ENCODE results near the gene ZNF335. TPM values are rescaled to one million over a fixed set of nuclear protein-coding genes. Genes with fewer than 3 reads are reported as not detected.
A peak's percentile ranks its signal among the peaks of the same experiment; 100 is the strongest.

The ZNF335 gene
- total RNA-seq, 1 donor from 2014 or later = 13.7 TPM

- DNase-seq (ENCODE audit: low spot score) = no peak
These were observed 19.8 kb downstream of the ZNF335 start for GRCh38 chr20:45951925-45952834.

DNA sequence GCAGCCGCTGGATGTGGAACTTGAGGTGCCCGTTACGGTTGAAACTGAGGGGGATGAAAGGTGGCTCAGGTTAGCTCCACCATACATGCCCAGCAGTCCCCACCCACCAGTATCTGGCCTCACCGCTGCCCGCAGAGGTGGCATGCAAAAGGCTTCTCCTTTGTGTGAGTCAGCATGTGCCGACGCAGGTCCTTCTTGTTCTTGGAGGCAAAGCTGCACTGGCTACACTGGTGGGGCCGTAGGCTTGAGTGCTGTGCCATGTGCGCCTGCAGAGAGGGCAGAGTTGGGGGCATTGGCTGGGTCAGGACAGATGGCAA, 21.7 kb downstream of the ZNF335 start:
- DNase-seq (ENCODE audit: low spot score) = no peak

DNA sequence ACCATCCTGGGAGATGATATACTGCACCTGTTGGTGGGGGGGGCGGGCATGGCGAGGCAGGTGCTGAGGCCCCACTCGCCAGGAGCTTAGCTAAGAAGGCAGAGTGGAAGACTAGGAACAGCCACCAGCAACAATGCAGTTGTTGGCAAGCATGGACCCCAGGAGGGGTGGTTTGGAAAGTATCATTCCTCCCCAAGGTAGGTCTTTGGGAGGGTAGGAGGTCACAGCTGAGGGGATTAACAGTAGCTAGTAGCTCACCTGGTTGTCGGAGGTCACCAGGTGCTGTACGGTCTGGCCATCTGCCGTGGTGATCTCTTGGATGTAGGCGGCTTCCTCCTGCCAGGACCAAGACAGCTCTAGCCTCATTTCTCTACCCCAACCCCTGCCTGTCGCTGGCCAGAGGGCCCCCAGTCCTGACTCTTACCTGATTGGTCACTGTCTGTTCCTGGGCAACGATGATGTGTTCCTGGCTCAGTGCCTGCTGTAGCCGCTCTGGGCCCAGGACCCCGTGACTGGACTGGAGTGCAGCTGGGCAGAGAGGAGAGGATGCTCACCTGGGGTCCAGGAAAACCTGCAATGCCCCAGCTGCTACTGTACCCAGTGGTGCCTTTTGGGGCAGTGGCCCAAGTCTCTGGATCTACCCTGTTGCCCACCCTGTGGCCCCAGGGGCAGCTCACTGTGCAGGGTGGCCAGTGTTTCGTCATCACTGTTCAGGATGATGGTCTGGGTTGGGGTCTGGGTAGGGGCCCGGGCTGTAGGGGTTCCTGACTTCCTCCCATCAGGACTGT, 22.3 kb downstream of the ZNF335 start:
- DNase-seq (ENCODE audit: low spot score) = no peak

DNA sequence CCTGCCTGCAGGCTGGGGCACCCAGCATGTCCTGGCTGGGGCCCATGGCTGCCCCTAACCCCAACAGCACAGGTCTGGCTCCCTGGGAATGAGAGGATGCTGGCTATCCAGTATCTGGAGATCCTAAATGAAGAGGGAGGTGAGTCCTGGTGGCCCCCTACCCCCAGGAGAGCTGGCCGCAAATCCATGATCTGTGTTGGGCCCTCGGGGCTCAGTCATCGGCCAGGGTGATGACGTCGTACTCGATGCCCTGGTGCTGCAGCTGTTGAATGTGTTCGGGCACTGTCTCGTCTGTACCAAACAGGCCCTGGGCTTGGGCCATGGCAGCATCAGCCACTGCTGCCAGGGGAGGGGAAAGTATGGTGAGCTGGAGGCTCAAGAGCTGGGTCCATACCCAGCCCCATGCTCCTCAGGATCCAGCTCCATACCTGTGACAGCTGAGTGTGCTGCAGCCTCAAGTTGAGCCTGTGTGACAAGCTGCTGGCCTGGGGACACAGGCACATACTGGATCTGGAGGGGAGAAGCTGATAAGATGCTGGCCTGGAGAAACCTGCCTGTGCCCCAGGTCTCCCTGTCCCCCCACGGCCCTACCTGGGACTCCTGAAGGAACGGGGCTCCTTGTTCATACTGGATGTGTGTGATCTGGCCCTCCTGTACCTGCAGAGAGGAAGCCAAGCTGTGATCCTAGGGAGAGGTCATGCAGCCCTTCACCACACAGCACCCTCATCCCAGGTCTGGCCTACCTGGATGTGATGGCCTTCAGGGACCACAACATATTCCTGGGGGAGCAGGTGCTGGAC, 23.1 kb downstream of the ZNF335 start:
- no peak for DNase-seq (ENCODE audit: low spot score)

DNA sequence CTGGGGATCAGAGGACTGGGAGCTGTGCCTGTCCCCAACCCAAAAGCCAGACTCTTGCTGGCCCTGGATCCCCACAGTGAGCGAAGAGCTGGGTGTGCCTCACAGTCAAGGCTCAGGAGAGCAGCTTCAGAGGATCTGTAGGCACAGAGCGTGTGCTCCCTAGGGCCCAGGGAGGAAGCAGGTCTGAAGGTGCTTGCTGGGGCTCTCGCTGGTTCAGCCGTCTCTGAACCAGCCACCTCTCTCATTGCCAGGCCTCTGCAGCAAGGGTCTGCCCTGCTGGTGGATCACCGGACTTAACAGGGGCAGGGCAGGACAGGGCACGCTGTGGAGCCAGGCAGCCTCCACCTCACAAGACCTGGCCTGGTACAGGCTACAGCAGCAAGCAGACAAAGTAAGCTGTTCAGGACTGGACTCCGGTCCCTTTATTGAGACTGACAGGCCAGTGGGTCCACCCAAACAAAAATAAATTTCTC, 23.7 kb downstream of the ZNF335 start:
- DNase-seq (ENCODE audit: low spot score) = no peak

DNA sequence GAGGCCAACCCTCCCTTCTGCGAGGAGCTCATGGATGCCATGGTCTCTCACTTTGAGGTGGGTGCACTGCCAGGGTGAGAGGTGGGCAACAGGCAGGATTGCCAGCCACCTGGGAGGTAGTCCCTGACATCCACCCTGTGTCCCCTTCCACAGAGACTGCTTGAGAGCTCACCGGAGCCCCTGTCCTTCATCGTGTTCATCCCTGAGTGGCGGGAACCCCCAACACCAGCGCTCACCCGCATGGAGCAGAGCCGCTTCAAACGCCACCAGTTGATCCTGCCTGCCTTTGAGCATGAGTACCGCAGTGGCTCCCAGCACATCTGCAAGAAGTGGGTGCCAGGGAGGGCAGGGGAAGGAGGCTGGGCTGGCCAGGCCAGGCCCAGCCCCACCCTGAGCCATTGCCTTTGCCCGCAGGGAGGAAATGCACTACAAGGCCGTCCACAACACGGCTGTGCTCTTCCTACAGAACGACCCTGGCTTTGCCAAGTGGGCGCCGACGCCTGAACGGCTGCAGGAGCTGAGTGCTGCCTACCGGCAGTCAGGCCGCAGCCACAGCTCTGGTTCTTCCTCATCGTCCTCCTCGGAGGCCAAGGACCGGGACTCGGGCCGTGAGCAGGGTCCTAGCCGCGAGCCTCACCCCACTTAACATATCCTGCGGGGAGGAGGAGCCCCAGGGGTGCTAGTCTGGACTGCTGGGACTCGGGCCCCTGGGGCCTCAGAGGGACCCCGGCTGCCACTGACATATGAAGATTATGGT, 24.7 kb downstream of the ZNF335 start:
- no peak for DNase-seq (ENCODE audit: low spot score)

DNA sequence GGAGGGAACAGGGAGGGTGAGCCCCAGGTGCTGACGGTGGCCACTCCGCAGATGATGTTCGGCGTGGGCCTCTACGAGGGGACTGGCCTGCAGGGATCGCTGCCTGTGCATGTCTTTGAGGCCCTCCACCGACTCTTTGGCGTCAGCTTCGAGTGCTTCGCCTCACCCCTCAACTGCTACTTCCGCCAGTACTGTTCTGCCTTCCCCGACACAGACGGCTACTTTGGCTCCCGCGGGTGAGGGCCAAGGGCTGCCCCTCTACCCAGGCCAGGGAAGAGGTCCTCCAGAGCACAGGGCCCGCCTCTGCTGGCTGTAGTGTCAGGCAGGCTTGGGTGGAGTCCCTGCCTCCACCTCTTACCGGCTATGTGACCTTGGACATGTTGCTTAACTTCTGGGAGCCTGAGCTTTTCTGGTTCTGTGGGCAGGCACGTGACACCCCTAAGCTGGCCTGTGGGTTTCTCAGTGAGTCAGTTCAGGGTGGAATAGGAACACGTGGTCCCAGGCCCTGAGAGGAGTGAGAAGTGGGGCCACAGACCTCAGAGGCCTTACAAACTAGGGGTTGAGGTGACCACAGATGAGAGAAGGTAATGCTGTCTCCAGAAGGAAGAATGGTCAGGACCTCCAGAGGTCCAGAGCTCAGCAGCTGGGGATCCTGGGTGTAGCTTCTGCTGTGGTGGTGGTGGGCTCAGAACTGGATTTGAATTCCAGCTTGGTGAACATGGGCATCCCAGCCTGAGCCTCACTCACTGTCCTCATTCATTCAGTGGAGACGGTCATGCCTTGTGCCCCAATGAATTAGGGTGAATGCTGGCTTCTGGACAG, 25.6 kb downstream of the ZNF335 start:
- DNase-seq (ENCODE audit: low spot score) = peak; percentile 40

- DNase-seq (ENCODE audit: low spot score) = no peak
These were observed 26.3 kb downstream of the ZNF335 start for GRCh38 chr20:45945678-45946148.

- no peak for DNase-seq (ENCODE audit: low spot score)
These were observed 26.9 kb downstream of the ZNF335 start for GRCh38 chr20:45944965-45945677.

- DNase-seq (ENCODE audit: low spot score) = no peak
These were observed 27.6 kb downstream of the ZNF335 start for GRCh38 chr20:45944151-45944964.

DNA sequence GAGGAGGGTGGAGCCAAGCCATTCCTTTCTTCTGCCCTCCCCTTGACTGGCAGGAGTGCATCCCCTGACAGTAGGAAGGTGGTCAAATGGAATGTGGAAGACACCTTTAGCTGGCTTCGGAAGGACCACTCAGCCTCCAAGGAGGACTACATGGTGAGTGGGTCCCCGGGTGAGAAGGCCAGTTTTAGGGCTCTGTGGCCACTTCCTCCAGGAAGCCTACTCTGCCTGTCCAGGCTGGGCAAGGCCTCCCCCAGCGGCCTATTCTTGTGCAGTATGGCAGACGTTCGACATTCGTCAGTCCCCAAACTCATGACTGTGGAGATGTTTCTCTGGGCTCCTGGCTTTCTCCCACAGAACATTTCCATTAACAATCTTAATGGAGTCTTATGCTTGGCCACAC, 28.4 kb downstream of the ZNF335 start:
- no peak for DNase-seq (ENCODE audit: low spot score)

- no peak for DNase-seq (ENCODE audit: low spot score)
These were observed 31.5 kb downstream of the ZNF335 start for GRCh38 chr20:45940469-45940868.

- DNase-seq (ENCODE audit: low spot score) = no peak
These were observed 31.9 kb downstream of the ZNF335 start for GRCh38 chr20:45940053-45940452.

GRCh38 chr20:45938727-45939438, 33.1 kb downstream of the ZNF335 start:
- DNase-seq (ENCODE audit: low spot score) = no peak

GRCh38 chr20:45937765-45938164, 34.2 kb downstream of the ZNF335 start:
- no peak for DNase-seq (ENCODE audit: low spot score)

DNA sequence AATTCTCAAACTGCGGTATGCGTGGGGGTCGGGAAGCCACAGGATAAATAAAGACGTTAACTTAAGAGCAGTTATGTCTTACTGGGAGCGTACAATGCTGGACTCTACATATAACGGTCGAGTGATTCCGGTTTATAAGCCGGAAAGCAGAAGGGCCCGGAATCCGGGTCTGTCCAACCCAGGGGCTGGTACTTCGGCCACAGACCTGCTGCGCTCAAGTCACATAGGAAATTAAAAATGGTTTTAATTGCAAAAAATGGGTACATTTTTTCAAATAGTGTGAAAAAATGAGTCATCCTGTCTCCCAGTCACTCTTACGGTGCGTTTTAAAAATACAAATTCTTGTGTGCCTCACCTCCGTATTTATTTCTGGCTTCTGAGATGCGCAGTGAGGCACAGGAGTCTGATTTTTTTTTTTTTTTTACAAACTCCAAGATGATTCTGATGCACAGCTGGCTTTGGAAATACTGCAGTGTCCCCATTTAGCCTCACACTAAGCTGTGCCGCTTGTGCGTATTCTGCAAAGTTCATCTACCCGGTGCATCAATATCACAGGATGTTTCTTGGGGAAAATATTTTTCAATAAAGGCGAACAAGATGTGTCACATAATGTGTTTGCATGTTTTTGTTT, 36.5 kb downstream of the ZNF335 start:
- DNase-seq (ENCODE audit: low spot score) = no peak

All from umbilical cord (tissue), 2 donors.